DOHH2 (cell line): ENCODE results near the gene NAA11.

ENCODE experiments used
- H3F3A ChIP-seq: fragments of 200-600 bp; sonication (generic), shearing (Covaris generic); 2 replicates; pipeline ENCODE4 v1.6.0; 2016; ENCODE audit warnings: antibody characterized with exemption, mild to moderate bottlenecking; ENCODE audit not compliant: control insufficient read depth, insufficient read depth
- H3K27ac ChIP-seq: fragments of 200-600 bp; sonication (generic); 2 replicates; pipeline ENCODE4 v1.5.1; 2014; ENCODE audit warnings: low read depth, mild to moderate bottlenecking, low read length, moderate library complexity
- H3K27me3 ChIP-seq: fragments of 200-600 bp; sonication (generic); 2 replicates; pipeline ENCODE4 v1.6.1; 2014; ENCODE audit warnings: mild to moderate bottlenecking, low read length, mixed read lengths; ENCODE audit not compliant: control insufficient read depth
- H3K36me3 ChIP-seq: fragments of 200-600 bp; sonication (generic); 2 replicates; pipeline ENCODE4 v1.6.1; 2014; ENCODE audit warnings: mild to moderate bottlenecking, low read length, moderate library complexity, mixed read lengths; ENCODE audit not compliant: control insufficient read depth
- H3K4me1 ChIP-seq: fragments of 200-600 bp; sonication (generic); 2 replicates; pipeline ENCODE4 v1.6.1; 2014; ENCODE audit warnings: mild to moderate bottlenecking, low read length, mixed read lengths; ENCODE audit not compliant: control insufficient read depth
- H3K4me2 ChIP-seq: fragments of 200-600 bp; sonication (generic); 2 replicates; pipeline ENCODE4 v1.6.0; 2014; ENCODE audit warnings: mild to moderate bottlenecking, low read length, moderate library complexity
- H3K4me3 ChIP-seq: fragments of 200-600 bp; sonication (generic); 2 replicates; pipeline ENCODE4 v1.5.1; 2014; ENCODE audit warnings: mild to moderate bottlenecking, low read length, mixed read lengths
- H3K79me2 ChIP-seq: fragments of 200-600 bp; sonication (generic); 2 replicates; pipeline ENCODE4 v1.6.1; 2014; ENCODE audit warnings: mild to moderate bottlenecking, low read length, mixed read lengths; ENCODE audit not compliant: control insufficient read depth
- H3K9me2 ChIP-seq: fragments of 200-600 bp; sonication (generic); replicated peaks from 2 replicates; pipeline ENCODE4 v1.6.1; 2014; ENCODE audit warnings: mild to moderate bottlenecking, low read length, mixed read lengths; ENCODE audit not compliant: control insufficient read depth
- H3K9me3 ChIP-seq: fragments of 200-600 bp; sonication (generic); 2 replicates; pipeline ENCODE4 v1.6.1; 2014; ENCODE audit warnings: antibody characterized with exemption, low read length, mixed read lengths; ENCODE audit not compliant: control insufficient read depth, insufficient read depth
- H4K20me1 ChIP-seq: fragments of 200-600 bp; sonication (generic); 2 replicates; pipeline ENCODE4 v1.6.0; 2014; ENCODE audit warnings: low read depth, mild to moderate bottlenecking, antibody characterized with exemption, low read length, moderate library complexity; ENCODE audit not compliant: control insufficient read depth, insufficient read depth
- CTCF ChIP-seq: fragments of 200-600 bp; sonication (generic); IDR thresholded peaks from one replicate; pipeline ENCODE4 v1.5.1; 2014; ENCODE audit warnings: antibody characterized with exemption, mild to moderate bottlenecking, low read depth, low read length; ENCODE audit not compliant: poor library complexity, severe bottlenecking
- EZH2phosphoT487 ChIP-seq: fragments of 200-600 bp; sonication (generic); IDR thresholded peaks from 2 replicates; pipeline ENCODE4 v1.6.1; 2017; ENCODE audit warnings: borderline replicate concordance, mild to moderate bottlenecking, antibody characterized with exemption, low read length, moderate library complexity, mixed read lengths

NAA11 gene

DNA sequence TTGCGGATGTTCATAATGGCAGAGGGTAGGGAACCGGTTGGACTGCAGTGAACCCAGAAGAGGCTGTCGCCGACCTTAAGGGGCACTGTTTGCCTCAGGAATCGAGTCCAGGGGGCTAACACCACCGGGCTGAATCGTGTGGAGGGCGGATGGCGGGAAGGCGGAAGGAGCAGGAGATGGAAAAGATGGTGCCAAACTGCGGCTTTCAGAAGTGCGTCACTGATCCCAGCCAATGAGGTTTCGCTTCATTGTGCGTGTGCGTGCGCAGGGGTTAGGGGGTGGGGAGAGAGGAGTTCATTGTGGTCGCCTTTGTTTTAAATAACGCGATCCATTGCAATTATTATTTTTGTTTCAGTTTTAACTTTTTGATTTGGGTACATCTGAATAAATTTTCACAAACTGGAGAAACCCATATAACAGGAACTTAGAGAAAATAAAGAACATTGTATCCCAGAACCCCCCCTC is at the start of gene NAA11:
TSS of gene NAA11 (minus strand) at position 198 of the 465 bp plus-strand sequence. CDS start at position 14, 184 bp downstream.
- Histone ChIP-seq H3K4me3 (no peak within 1 kb of the TSS), H3K9me3 (no peaks in the 10 kb centered on the region), H3K79me2 (no peaks in the 10 kb centered on the region), H3K9me2 (no peaks in the 10 kb centered on the region), H3K4me1 (no peaks in the 10 kb centered on the region), H3K27me3 (no peaks in the 10 kb centered on the region), H3K4me2 (no peak within 1 kb of the TSS), H3K27ac (no peak within 1 kb of the TSS), H4K20me1 (no peaks in the 10 kb centered on the region), H3F3A (no peaks in the 10 kb centered on the region), H3K36me3 (no peaks in the 10 kb centered on the region)
- no peak for TF ChIP-seq CTCF
- TF ChIP-seq EZH2phosphoT487, result no peak

DNA sequence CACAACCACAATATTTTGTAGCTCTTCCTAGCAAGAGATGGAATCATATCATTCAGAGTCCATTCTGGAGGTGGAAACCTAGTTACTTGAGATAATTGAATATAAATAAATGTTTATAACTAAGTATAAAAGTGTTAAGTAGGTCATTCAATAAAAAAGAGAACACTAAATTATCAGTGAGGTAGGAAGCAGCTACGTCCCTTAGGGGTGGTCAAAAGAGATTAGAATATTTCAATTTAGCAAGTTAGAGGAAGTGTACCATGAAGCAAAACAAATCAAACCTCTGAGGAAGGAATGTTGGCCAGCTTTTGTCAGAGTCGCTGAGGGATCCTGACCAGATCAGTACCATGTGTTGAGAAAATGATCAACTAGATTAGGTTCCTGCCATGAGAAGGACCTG is 44.2 kb upstream of the NAA11 start:
- H3K27me3 ChIP-seq, result no peaks in the 10 kb centered on the region
- no peaks in the 10 kb centered on the region for H3F3A ChIP-seq
- H3K79me2 ChIP-seq, result no peaks in the 10 kb centered on the region
- no peaks in the 10 kb centered on the region for H4K20me1 ChIP-seq
- H3K4me2 ChIP-seq, result no peak overlapping the region
- H3K36me3 ChIP-seq, result no peaks in the 10 kb centered on the region
- no peak overlapping the region for H3K27ac ChIP-seq
- no peaks in the 10 kb centered on the region for H3K9me2 ChIP-seq
- no peak overlapping the region for H3K4me3 ChIP-seq
- H3K9me3 ChIP-seq, result no peaks in the 10 kb centered on the region
- no peak for TF ChIP-seq EZH2phosphoT487
- no peak for TF ChIP-seq CTCF
- H3K4me1 ChIP-seq, result no peaks in the 10 kb centered on the region

- Histone ChIP-seq H3K4me3 (no peak overlapping the region), H3K4me1 (no peaks in the 10 kb centered on the region), H4K20me1 (no peaks in the 10 kb centered on the region), H3K79me2 (no peaks in the 10 kb centered on the region), H3K27ac (no peak overlapping the region), H3F3A (no peaks in the 10 kb centered on the region), H3K36me3 (no peaks in the 10 kb centered on the region), H3K4me2 (no peak overlapping the region), H3K9me2 (no peaks in the 10 kb centered on the region), H3K27me3 (no peaks in the 10 kb centered on the region), H3K9me3 (no peaks in the 10 kb centered on the region)
- TF ChIP-seq EZH2phosphoT487 (no peak), CTCF (no peak)
These were observed 41.2 kb upstream of the NAA11 start for GRCh38 chr4:79367096-79367495.

DNA sequence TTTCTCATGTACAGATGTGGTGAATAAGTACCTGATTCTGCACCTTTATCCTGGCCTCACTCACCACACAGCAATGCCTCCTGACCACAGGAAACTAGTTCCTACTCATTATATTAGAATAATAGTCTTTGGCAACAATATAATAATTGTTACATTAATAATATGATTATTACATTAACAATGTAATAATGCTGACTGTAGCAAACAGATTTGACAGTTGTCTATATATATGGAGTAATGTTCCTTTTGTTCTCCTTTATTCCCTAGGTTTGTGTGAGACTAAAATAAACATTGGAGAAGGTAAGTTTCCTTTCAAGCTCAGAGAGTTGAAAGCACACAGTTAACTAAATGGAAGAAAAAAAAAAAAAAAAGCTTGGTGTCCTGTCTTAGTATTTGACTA is 40.6 kb upstream of the NAA11 start:
- H3K36me3 ChIP-seq, result no peaks in the 10 kb centered on the region

More for the DNA sequence above, 40.6 kb upstream of the NAA11 start:
- no peak overlapping the region for H3K4me3 ChIP-seq
- no peak for TF ChIP-seq EZH2phosphoT487
- TF ChIP-seq CTCF, result no peak
- H3K4me2 ChIP-seq, result no peak overlapping the region
- no peaks in the 10 kb centered on the region for H3K4me1 ChIP-seq
- H3K27me3 ChIP-seq, result no peaks in the 10 kb centered on the region
- no peaks in the 10 kb centered on the region for H3K79me2 ChIP-seq
- H3K9me3 ChIP-seq, result no peaks in the 10 kb centered on the region
- no peak overlapping the region for H3K27ac ChIP-seq
- no peaks in the 10 kb centered on the region for H3F3A ChIP-seq
- no peaks in the 10 kb centered on the region for H4K20me1 ChIP-seq
- no peaks in the 10 kb centered on the region for H3K9me2 ChIP-seq
